MCF 10A (cell line): Measurements from ENCODE around the gene ZSCAN10. TPM values are rescaled to one million over a fixed set of nuclear protein-coding genes. Genes with fewer than 3 reads are reported as not detected.

ENCODE experiments used
- BruUV-seq: library from RNA; stranded (reverse); fragments of 400-500 nt; replicated peaks from 2 replicates; lab custom pipeline; 2021; lab: Mats Ljungman, UMichigan
- CTCF ChIA-PET: fragments of 300-600 bp; sonication (Branson Sonifier 250); formaldehyde crosslinking; extraction: SDS; loops from one replicate; lab custom pipeline; 2021; ENCODE audit warnings: antibody characterized with exemption, inconsistent platforms; lab: Yijun Ruan, JAX
- POLR2A ChIA-PET: fragments of 300-600, 350-650 bp; sonication (Branson Sonifier 250); formaldehyde crosslinking; extraction: SDS; loops from one replicate; lab custom pipeline; 2020; ENCODE audit warnings: antibody characterized with exemption, inconsistent platforms; lab: Yijun Ruan, JAX
- DNase-seq: peaks from one replicate; pipeline ENCODE4 v3.0.0-alpha.2; 2018; ENCODE audit not compliant: unreplicated experiment
- H3K27ac Mint-ChIP-seq: one replicate; pipeline ENCODE4 v1.8.0; 2022; ENCODE audit warnings: mild to moderate bottlenecking, low read depth, mixed read lengths; ENCODE audit not compliant: unreplicated experiment
- H3K27me3 Mint-ChIP-seq: one replicate; pipeline ENCODE4 v1.8.0; 2022; ENCODE audit warnings: mixed read lengths; ENCODE audit not compliant: insufficient read depth, unreplicated experiment
- H3K36me3 Mint-ChIP-seq: one replicate; pipeline ENCODE4 v1.8.0; 2022; ENCODE audit warnings: mild to moderate bottlenecking, moderate library complexity, mixed read lengths; ENCODE audit not compliant: insufficient read depth, unreplicated experiment
- H3K4me1 Mint-ChIP-seq: one replicate; pipeline ENCODE4 v1.8.0; 2022; ENCODE audit warnings: mixed read lengths; ENCODE audit not compliant: insufficient read depth, unreplicated experiment
- H3K4me3 Mint-ChIP-seq: one replicate; pipeline ENCODE4 v1.8.0; 2022; ENCODE audit warnings: mild to moderate bottlenecking, moderate library complexity, mixed read lengths; ENCODE audit not compliant: unreplicated experiment
- H3K9me3 Mint-ChIP-seq: one replicate; pipeline ENCODE4 v1.8.0; 2022; ENCODE audit warnings: mixed read lengths; ENCODE audit not compliant: unreplicated experiment
- intact Hi-C: fragments of 100-400 bp; cut with micrococcal nuclease; formaldehyde crosslinking; loops from 2 replicates; pipeline ENCODE4 v1.14.1; 2022
- total RNA-seq: library from RNA; stranded (reverse); gene quantifications from 2 replicates; pipeline ENCODE4 v1.2.3, GENCODE V29; 2022
- TF ChIP-seq, protein P1 (sequence below): fragments of 200-600 bp; IDR thresholded peaks from one replicate; pipeline ENCODE4 v1.8.0; 2022; ENCODE audit warnings: antibody characterized with exemption, mild to moderate bottlenecking; ENCODE audit not compliant: unreplicated experiment

The ZSCAN10 gene
- total RNA-seq, 1 experiment from 2014 or later: 0.49 TPM

GRCh38 chr16:3129137-3130131 is 30.3 kb upstream of the ZSCAN10 start:
- Mint-ChIP-seq H3K27me3 (no peaks in the 10 kb centered on the region), H3K4me1 (peaks cover 21% of the 10 kb centered on the region), H3K9me3 (no peaks in the 10 kb centered on the region), H3K36me3 (peaks cover 52% of the 10 kb centered on the region), H3K27ac (peak overlapping the region; percentile 51), H3K4me3 (peak overlapping the region; percentile 80)
- no TSS peak for BruUV-seq
- CTCF ChIA-PET: interaction anchor here (0.5 to 9.1 kb wide), 49 partner anchors 8 to 1165 kb away, joined by 3 to 75 read pairs (median 4); partner anchors contain the start of genes HCFC1R1, RPS2, THOC6 and ZNF205
- TF ChIP-seq, protein P1, sequence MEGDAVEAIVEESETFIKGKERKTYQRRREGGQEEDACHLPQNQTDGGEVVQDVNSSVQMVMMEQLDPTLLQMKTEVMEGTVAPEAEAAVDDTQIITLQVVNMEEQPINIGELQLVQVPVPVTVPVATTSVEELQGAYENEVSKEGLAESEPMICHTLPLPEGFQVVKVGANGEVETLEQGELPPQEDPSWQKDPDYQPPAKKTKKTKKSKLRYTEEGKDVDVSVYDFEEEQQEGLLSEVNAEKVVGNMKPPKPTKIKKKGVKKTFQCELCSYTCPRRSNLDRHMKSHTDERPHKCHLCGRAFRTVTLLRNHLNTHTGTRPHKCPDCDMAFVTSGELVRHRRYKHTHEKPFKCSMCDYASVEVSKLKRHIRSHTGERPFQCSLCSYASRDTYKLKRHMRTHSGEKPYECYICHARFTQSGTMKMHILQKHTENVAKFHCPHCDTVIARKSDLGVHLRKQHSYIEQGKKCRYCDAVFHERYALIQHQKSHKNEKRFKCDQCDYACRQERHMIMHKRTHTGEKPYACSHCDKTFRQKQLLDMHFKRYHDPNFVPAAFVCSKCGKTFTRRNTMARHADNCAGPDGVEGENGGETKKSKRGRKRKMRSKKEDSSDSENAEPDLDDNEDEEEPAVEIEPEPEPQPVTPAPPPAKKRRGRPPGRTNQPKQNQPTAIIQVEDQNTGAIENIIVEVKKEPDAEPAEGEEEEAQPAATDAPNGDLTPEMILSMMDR: peak; percentile 89
- peak; percentile 90 for DNase-seq
- intact Hi-C loops: loop anchor here (1.0 kb wide), 1 partner anchor 70 kb away; no protein-coding TSS in a partner anchor
- POLR2A ChIA-PET: interaction anchor here (1.1 to 6.7 kb wide), 13 partner anchors 16 to 109 kb away, joined by 3 to 47 read pairs (median 5); partner anchors contain the start of genes HCFC1R1, TNFRSF12A and ZNF205

- ChIA-PET POLR2A (interaction anchor here (0.6 to 6.7 kb wide), 9 partner anchors 15 to 69 kb away, joined by 3 to 47 read pairs (median 4); partner anchors contain the start of gene ZNF205), CTCF (interaction anchor here (0.6 to 9.1 kb wide), 9 partner anchors 22 to 527 kb away, joined by 3 to 75 read pairs (median 4); partner anchors contain the start of gene DNASE1)
- H3K27ac Mint-ChIP-seq: no peak overlapping the region
- no TSS peak for BruUV-seq
- peak overlapping the region; percentile 14 for H3K4me3 Mint-ChIP-seq
- TF ChIP-seq, protein P1: no peak
- DNase-seq: no peak
- no peaks in the 10 kb centered on the region for H3K9me3 Mint-ChIP-seq
- peaks cover 27% of the 10 kb centered on the region for H3K4me1 Mint-ChIP-seq
- intact Hi-C loops: no loop called here
- H3K27me3 Mint-ChIP-seq: no peaks in the 10 kb centered on the region
- peaks cover 52% of the 10 kb centered on the region for H3K36me3 Mint-ChIP-seq
These were observed 28.7 kb upstream of the ZSCAN10 start for GRCh38 chr16:3127745-3128144.

DNA sequence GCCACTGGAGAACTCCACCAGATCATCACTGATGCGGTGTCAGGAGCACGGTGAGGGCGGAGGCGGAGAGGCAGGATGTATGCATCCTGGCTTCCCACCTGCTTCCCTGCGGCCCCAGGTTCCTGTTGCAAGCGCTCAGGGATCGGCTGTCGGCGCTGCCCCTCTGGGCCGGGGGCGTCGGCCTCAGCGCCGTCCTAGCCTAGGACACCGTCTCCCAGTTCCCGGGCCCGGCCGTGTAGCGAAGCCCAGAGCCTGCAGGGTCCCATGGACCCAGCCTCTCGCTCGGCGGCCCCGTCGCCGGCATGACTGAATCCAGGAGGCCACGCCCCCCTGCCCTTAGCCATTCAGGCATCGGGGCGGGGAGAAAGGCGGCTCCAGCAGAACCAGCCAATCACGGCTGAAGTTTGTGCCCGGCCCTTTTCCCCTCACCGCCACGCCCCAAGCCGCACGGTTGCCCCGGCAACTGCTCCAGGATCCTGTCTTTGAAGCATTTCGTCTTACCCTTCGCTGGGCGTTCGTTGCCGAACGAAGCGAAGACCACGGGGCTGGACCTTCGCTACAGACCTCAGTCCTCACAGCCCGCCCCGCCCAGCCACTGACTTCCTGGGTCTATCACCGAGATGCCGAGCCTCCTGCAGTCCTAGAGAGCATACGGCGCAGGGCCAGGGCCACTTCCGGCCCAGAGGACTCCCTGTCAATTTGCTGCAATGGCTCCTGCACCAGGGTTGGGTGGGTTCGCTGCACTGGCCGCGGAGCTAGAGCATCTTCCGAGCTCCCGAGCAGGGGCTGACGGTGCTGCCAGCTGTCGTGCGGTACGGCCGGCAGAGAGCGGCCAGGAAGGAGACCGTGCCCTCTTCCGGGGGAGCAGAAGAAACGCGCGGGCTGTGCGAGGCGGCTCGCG is 25.1 kb upstream of the ZSCAN10 start:
- CTCF ChIA-PET: interaction anchor here (0.7 to 2.6 kb wide), 5 partner anchors 10 to 76 kb away, joined by 3 to 13 read pairs (median 4); no protein-coding TSS in a partner anchor
- POLR2A ChIA-PET: interaction anchor here (0.9 to 6.7 kb wide), 10 partner anchors 8 to 104 kb away, joined by 3 to 47 read pairs (median 6); partner anchors contain the start of genes TNFRSF12A, ZNF205 and ZNF213
- BruUV-seq: no TSS peak
- H3K27me3 Mint-ChIP-seq: no peaks in the 10 kb centered on the region
- H3K4me3 Mint-ChIP-seq: peak overlapping the region; percentile 91
- intact Hi-C loops: loop anchor here (1.0 kb wide), 1 partner anchor 65 kb away; no protein-coding TSS in a partner anchor
- peak overlapping the region; percentile 90 for H3K27ac Mint-ChIP-seq
- no peaks in the 10 kb centered on the region for H3K9me3 Mint-ChIP-seq
- H3K4me1 Mint-ChIP-seq: peaks cover 21% of the 10 kb centered on the region
- TF ChIP-seq, protein P1: peak; percentile 21
- DNase-seq: peak; percentile 96
- H3K36me3 Mint-ChIP-seq: peaks cover 40% of the 10 kb centered on the region
